Stimulated activated CD8-positive, alpha-beta memory T cell treated with anti-CD3 and anti-CD28 coated beads, Interleukin-7, amount 100 ng/mL, for 48 hours (primary cell): ENCODE results near the gene KXD1.
"Not testable (repeated sequence)": the region's sequence is repeated elsewhere in the genome, so short reads cannot be mapped to it uniquely, and the experiment has no call there.

Experiments
- DNase-seq, 2 donors: peaks; one replicate each; pipeline ENCODE4 v3.0.0-alpha.2; 2020; ENCODE audit warnings: low read depth in 1 of 2; ENCODE audit errors: extremely low read depth in 1 of 2

KXD1 gene

GRCh38 chr19:18557411-18558201 is at the start of gene KXD1:
TSS of gene KXD1 (plus strand) at chr19:18557870. CDS start at chr19:18562057, 4,187 bp downstream.
- DNase-seq = peak; percentile 95 to 99

- DNase-seq = no peak
Observed at GRCh38 chr19:18508585-18508984, 49.1 kb upstream of the KXD1 start.

DNA sequence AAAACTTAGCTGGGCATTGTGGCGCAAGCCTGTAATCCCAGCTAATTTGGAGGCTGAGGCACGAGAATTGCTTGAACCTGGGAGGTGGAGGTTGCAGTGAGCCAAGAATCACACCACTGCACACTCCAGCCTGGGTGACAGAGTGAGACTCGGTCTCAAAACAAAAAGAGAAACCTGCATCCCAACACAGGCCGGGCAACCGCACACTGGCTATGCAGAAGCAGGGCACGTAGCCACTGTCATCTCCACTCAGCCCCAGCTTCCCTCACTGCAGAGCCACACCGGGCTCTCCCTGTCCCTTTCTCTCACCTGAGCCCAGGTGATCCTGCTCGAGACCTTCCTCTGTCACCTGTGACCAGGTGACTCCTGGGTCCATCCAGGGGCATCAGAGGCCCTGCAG is 47.5 kb upstream of the KXD1 start:
- DNase-seq = no peak

GRCh38 chr19:18513868-18514267 is 43.8 kb upstream of the KXD1 start:
- DNase-seq = no peak

DNA sequence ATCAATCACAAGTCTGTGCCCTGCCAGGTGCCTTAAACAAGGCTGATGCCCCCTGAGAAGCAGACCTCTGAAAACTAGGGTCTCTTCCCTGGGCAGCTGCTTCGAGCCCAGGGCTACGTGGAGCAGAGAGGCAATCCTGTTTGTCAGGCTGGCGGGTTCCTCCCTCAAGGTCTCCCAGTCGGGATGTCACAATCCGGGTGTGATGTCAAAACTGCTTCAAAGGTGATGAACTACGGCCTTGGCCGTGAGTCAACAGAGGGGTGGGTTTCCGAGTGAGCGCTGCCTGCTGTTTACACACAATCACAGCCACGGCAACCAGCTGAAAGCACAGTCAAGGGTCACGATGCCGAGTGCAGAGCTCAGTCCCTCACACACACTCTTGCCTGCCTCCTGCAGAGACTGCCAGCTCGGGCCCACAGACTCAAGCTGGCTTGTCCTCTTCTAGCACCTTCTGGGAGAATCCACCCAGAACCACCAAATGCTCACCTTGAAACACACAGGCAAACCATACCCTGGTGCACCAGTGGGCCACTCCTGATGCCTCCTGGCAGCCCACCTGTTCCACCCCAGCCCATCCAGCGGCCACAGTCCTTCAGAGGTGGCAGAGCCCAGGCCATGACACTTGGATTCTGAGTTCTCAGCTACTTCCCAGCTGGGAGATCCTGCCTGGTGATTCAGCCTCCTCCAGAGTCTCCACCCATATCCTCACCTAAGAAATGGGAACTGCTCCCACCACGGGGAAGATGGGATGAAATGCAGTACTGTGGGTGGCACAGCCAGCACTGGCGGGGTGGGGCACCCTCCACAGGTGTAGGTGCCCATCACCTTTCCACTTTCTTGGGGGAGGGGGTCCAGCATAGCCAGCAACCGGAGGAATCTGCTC is 42.6 kb upstream of the KXD1 start:
- no peak for DNase-seq

DNA sequence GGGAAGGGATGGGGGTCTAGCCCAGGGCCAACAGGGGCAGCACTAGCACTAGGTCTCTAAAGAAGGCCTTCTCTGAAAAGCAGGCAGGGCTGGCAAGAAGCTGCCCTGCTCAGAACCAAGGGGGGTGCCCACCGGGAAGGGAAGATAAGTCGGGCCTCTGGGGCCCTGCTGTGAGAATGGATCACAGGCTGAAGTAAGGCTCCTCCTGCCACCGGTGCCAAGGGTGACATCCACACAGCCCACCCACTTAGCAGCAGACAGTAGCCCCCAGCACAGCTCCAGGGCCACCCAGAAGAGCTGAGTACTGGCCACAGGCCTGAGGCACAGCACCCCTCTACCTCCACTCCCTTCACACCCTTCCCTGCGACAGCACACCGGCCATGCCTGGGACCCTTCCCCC is 41.7 kb upstream of the KXD1 start:
- no peak for DNase-seq

DNA sequence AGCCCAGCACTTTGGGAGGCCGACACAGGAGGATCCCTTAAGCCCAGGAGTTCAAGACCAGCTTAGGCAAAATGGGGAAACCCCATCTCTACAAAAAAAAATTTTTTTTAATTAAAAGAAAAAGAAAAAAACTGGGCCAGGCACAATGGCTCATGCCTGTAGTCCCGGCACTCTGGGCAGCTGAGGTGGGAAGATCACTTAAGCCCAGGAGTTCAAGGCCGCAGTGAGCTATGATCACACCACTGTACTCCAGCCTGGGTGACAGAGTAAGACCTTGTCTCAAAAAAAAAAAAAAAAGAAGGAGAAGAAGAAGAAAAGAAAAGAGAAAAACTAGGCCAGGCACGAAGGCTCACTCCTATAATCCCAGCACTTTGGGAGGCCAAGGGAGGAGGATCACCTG is 40.1 kb upstream of the KXD1 start:
- DNase-seq = no peak

- DNase-seq = no peak
Observed at GRCh38 chr19:18518639-18519038, 39.0 kb upstream of the KXD1 start.

- no peak for DNase-seq
Observed at GRCh38 chr19:18519962-18520847, 37.5 kb upstream of the KXD1 start.

- DNase-seq = no peak
Observed at GRCh38 chr19:18520848-18521691, 36.6 kb upstream of the KXD1 start.

DNA sequence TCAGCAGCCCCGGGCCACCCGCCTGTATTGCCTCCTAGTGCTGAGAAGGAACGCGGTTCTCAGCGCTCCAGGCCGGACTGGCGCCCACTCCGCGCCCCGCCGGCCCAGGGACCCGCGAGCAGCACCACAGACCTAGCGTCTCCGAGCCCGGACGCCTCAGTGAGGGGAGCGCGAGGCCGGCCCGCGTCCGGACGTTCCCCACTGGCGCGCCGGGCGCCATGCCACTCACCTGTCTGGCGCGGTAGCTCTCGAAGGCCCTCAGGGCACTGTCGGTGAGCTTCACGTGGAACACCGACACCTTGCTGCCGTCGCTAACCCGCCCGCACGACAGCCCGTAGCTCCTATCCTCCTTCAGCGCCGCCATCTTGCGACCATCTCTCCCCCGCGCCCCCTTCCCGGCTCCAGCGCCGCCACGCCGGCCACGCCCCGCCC is 36.0 kb upstream of the KXD1 start, which contains the start of gene ELL:
TSS of gene ELL (minus strand) at position 379 of the 432 bp plus-strand sequence. CDS start at position 364, 15 bp downstream.
- no peak for DNase-seq

- DNase-seq = peak; percentile 100
Observed at GRCh38 chr19:18522124-18522861, 35.4 kb upstream of the KXD1 start.

GRCh38 chr19:18522862-18523440 is 34.7 kb upstream of the KXD1 start:
- DNase-seq = not testable (repeated sequence)

DNA sequence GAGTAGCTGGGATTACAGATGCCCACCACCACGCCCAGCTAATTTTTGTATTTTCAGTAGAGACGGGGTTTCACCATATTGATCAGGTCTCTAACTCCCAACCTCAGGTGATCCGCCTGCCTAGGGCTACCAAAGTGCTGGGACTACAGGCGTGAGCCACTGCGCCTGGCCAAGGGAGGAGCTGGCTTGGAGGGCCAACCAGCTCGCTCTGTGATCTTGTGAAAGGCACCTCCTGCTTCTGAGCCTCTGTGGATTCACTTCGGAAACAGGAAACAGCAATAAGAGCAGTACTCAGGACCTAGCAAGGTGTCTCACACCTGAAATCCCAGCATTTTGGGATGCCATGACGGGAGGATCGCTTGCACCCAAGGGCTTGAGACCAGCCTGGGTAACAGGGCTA is 33.8 kb upstream of the KXD1 start:
- no peak for DNase-seq

GRCh38 chr19:18526316-18526715 is 31.4 kb upstream of the KXD1 start:
- DNase-seq = no peak

GRCh38 chr19:18529782-18530181 is 27.9 kb upstream of the KXD1 start:
- no peak for DNase-seq

GRCh38 chr19:18531485-18531884 is 26.2 kb upstream of the KXD1 start:
- no peak for DNase-seq

GRCh38 chr19:18532168-18532890 is 25.3 kb upstream of the KXD1 start:
- DNase-seq = no peak
